ENCODE results near the gene BBS9.

The BBS9 gene

GRCh38 chr7:33623267-33623666, 493.9 kb downstream of the BBS9 start:
- H3K4me3 ChIP-seq (IDR thresholded peaks at IDR 0.05; ENCODE audit: insufficient read depth, low read depth, low read length): no peak overlapping the region
- no peak overlapping the region for H3K4me2 ChIP-seq
- peaks cover 5% of the 10 kb centered on the region for H3K4me1 ChIP-seq (ENCODE audit: low read depth, poor library complexity, severe bottlenecking)
- H3K27me3 ChIP-seq (ENCODE audit: insufficient read depth, low read depth): no peaks in the 10 kb centered on the region
- no peaks in the 10 kb centered on the region for H4K20me1 ChIP-seq (ENCODE audit: insufficient read depth)
- TF ChIP-seq CTCF (conservative IDR thresholded peaks at IDR 0.05; ENCODE audit: low read depth, low read length): no peak
- H3K27ac ChIP-seq: no peak overlapping the region
- no peaks in the 10 kb centered on the region for H3K36me3 ChIP-seq (ENCODE audit: insufficient read depth)
- H2AFZ ChIP-seq (ENCODE audit: low read depth): no peak overlapping the region
- no peaks in the 10 kb centered on the region for H3K79me2 ChIP-seq (ENCODE audit: insufficient read depth, low read depth)
- H3K9ac ChIP-seq: no peak overlapping the region

- Histone ChIP-seq H3K79me2 (ENCODE audit: insufficient read depth, low read depth) (no peaks in the 10 kb centered on the region), H3K4me3 (IDR thresholded peaks at IDR 0.05; ENCODE audit: insufficient read depth, low read depth, low read length) (no peak overlapping the region)
Observed at GRCh38 chr7:33624215-33624614, 494.9 kb downstream of the BBS9 start.

GRCh38 chr7:33626869-33627268, 497.5 kb downstream of the BBS9 start:
- H3K4me3 ChIP-seq (IDR thresholded peaks at IDR 0.05; ENCODE audit: insufficient read depth, low read depth, low read length): no peak overlapping the region
- H3K36me3 ChIP-seq (ENCODE audit: insufficient read depth): no peaks in the 10 kb centered on the region
- H3K4me2 ChIP-seq: no peak overlapping the region
- no peak overlapping the region for H2AFZ ChIP-seq (ENCODE audit: low read depth)
- peaks cover 5% of the 10 kb centered on the region for H3K4me1 ChIP-seq (ENCODE audit: low read depth, poor library complexity, severe bottlenecking)
- H3K79me2 ChIP-seq (ENCODE audit: insufficient read depth, low read depth): no peaks in the 10 kb centered on the region
- no peak for TF ChIP-seq CTCF (conservative IDR thresholded peaks at IDR 0.05; ENCODE audit: low read depth, low read length)
- no peaks in the 10 kb centered on the region for H3K27me3 ChIP-seq (ENCODE audit: insufficient read depth, low read depth)
- H4K20me1 ChIP-seq (ENCODE audit: insufficient read depth): no peaks in the 10 kb centered on the region
- H3K9ac ChIP-seq: no peak overlapping the region
- H3K27ac ChIP-seq: no peak overlapping the region

More at GRCh38 chr7:33624215-33624614, 494.9 kb downstream of the BBS9 start:
- H3K4me2 ChIP-seq: no peak overlapping the region
- H3K36me3 ChIP-seq (ENCODE audit: insufficient read depth): no peaks in the 10 kb centered on the region
- H3K9ac ChIP-seq: no peak overlapping the region
- H3K4me1 ChIP-seq (ENCODE audit: low read depth, poor library complexity, severe bottlenecking): peaks cover 5% of the 10 kb centered on the region
- no peaks in the 10 kb centered on the region for H3K27me3 ChIP-seq (ENCODE audit: insufficient read depth, low read depth)
- no peaks in the 10 kb centered on the region for H4K20me1 ChIP-seq (ENCODE audit: insufficient read depth)
- H3K27ac ChIP-seq: no peak overlapping the region
- H2AFZ ChIP-seq (ENCODE audit: low read depth): no peak overlapping the region
- TF ChIP-seq CTCF (conservative IDR thresholded peaks at IDR 0.05; ENCODE audit: low read depth, low read length): no peak

GRCh38 chr7:33627741-33628140, 498.4 kb downstream of the BBS9 start:
- H2AFZ ChIP-seq (ENCODE audit: low read depth): no peak overlapping the region
- H3K27me3 ChIP-seq (ENCODE audit: insufficient read depth, low read depth): no peaks in the 10 kb centered on the region
- no peak overlapping the region for H3K9ac ChIP-seq
- H3K79me2 ChIP-seq (ENCODE audit: insufficient read depth, low read depth): no peaks in the 10 kb centered on the region
- no peak overlapping the region for H3K4me2 ChIP-seq
- no peak overlapping the region for H3K4me3 ChIP-seq (IDR thresholded peaks at IDR 0.05; ENCODE audit: insufficient read depth, low read depth, low read length)
- no peaks in the 10 kb centered on the region for H4K20me1 ChIP-seq (ENCODE audit: insufficient read depth)
- H3K27ac ChIP-seq: no peak overlapping the region
- no peaks in the 10 kb centered on the region for H3K36me3 ChIP-seq (ENCODE audit: insufficient read depth)
- TF ChIP-seq CTCF (conservative IDR thresholded peaks at IDR 0.05; ENCODE audit: low read depth, low read length): no peak
- H3K4me1 ChIP-seq (ENCODE audit: low read depth, poor library complexity, severe bottlenecking): peaks cover 5% of the 10 kb centered on the region

Measured in KMS-11 (cell line).